IMR-90 (cell line): ENCODE measurements around the gene TNNI3K. TPM values are rescaled to one million over a fixed set of nuclear protein-coding genes. Genes with fewer than 3 reads are reported as not detected.

Experiments
- ATAC-seq: fragments of 200-7000 bp; cut with Tn5 transposase; 2 replicates; pipeline ENCODE4 v1.9.1; 2020; ENCODE audit warnings: low read depth, mild to moderate bottlenecking, moderate library complexity
- BruUV-seq: library from RNA; stranded (reverse); fragments of 400-500 nt; replicated peaks from 2 replicates; lab custom pipeline; 2021; lab: Mats Ljungman, UMichigan
- CTCF ChIA-PET: fragments of 300-600 bp; formaldehyde crosslinking; extraction: SDS; loops from one replicate; lab custom pipeline; 2021; ENCODE audit warnings: antibody characterized with exemption; lab: Yijun Ruan, JAX
- POLR2A ChIA-PET: fragments of 300-600 bp; sonication (Branson Sonifier 250); formaldehyde crosslinking; loops from one replicate; lab custom pipeline; 2022; ENCODE audit warnings: antibody characterized with exemption; ENCODE audit not compliant: unreplicated experiment; lab: Charles Lee
- DNase-seq: peaks from one replicate; pipeline ENCODE4 v3.0.0; 2013
- H2AFZ ChIP-seq: replicated peaks from 2 replicates; pipeline ENCODE3; 2013; ENCODE audit warnings: low read length, mild to moderate bottlenecking; ENCODE audit not compliant: poor library complexity
- H2AK5ac ChIP-seq: 2 replicates; pipeline ENCODE4 v1.6.1; 2013; ENCODE audit warnings: low read depth, low read length, inconsistent platforms
- H2AK9ac ChIP-seq: replicated peaks from 2 replicates; pipeline ENCODE3; 2013; ENCODE audit warnings: mild to moderate bottlenecking, low read depth, low read length, moderate library complexity; ENCODE audit not compliant: poor library complexity
- H2BK120ac ChIP-seq: 2 replicates; pipeline ENCODE4 v1.6.1; 2013; ENCODE audit warnings: low read depth, low read length, inconsistent platforms
- H2BK15ac ChIP-seq: 3 replicates; pipeline ENCODE4 v1.6.1; 2013; ENCODE audit warnings: low read depth, low read length, inconsistent platforms
- H2BK20ac ChIP-seq: 2 replicates; pipeline ENCODE4 v1.6.1; 2013; ENCODE audit warnings: low read depth, mild to moderate bottlenecking, inconsistent platforms, low read length, moderate library complexity
- H2BK5ac ChIP-seq: 2 replicates; pipeline ENCODE4 v1.6.1; 2013; ENCODE audit warnings: mild to moderate bottlenecking, low read depth, low read length, inconsistent platforms; ENCODE audit not compliant: poor library complexity, severe bottlenecking
- H3K14ac ChIP-seq: replicated peaks from 2 replicates; pipeline ENCODE4 v1.6.1; 2013; ENCODE audit warnings: low read depth, low read length, inconsistent platforms
- H3K18ac ChIP-seq: 2 replicates; pipeline ENCODE4 v1.6.1; 2013; ENCODE audit warnings: low read depth, low read length, control low read depth
- H3K23ac ChIP-seq: 2 replicates; pipeline ENCODE4 v1.6.1; 2013; ENCODE audit warnings: low read depth, low read length, inconsistent platforms
- H3K27ac ChIP-seq: 2 replicates; pipeline ENCODE4 v1.5.1; 2013; ENCODE audit warnings: mild to moderate bottlenecking, control low read depth, low read length; ENCODE audit not compliant: insufficient read depth
- H3K27me3 ChIP-seq: 2 replicates; pipeline ENCODE4 v1.6.1; 2013; ENCODE audit warnings: low read length; ENCODE audit not compliant: control insufficient read depth, insufficient read depth
- H3K36me3 ChIP-seq: 2 replicates; pipeline ENCODE4 v1.6.1; 2013; ENCODE audit warnings: low read length, mixed read lengths; ENCODE audit not compliant: control insufficient read depth, insufficient read depth
- H3K4ac ChIP-seq: 2 replicates; pipeline ENCODE4 v1.6.1; 2013; ENCODE audit warnings: low read depth, low read length, inconsistent platforms
- H3K4me1 ChIP-seq: 2 replicates; pipeline ENCODE4 v1.6.1; 2013; ENCODE audit warnings: low read length, mixed read lengths; ENCODE audit not compliant: control insufficient read depth, insufficient read depth
- H3K4me2 ChIP-seq: 2 replicates; pipeline ENCODE4 v1.6.1; 2013; ENCODE audit warnings: low read depth, mild to moderate bottlenecking, control low read depth, low read length, moderate library complexity
- H3K4me3 ChIP-seq: 2 replicates; pipeline ENCODE4 v1.5.1; 2013; ENCODE audit warnings: low read depth, mild to moderate bottlenecking, control low read depth, low read length, moderate library complexity; ENCODE audit not compliant: insufficient read depth
- H3K56ac ChIP-seq: 2 replicates; pipeline ENCODE4 v1.6.1; 2013; ENCODE audit warnings: low read length, inconsistent platforms; ENCODE audit not compliant: insufficient read depth; ENCODE audit errors: extremely low read depth
- H3K79me1 ChIP-seq, 2 experiments: 2 replicates each; pipeline ENCODE4 v1.6.1; 2013; ENCODE audit warnings: low read length in 2 of 2, inconsistent platforms in 1 of 2, low read depth in 1 of 2
- H3K9ac ChIP-seq: 2 replicates; pipeline ENCODE4 v1.6.1; 2013; ENCODE audit warnings: low read depth, low read length, control low read depth
- H3K9me1 ChIP-seq: 2 replicates; pipeline ENCODE4 v1.6.1; 2013; ENCODE audit warnings: low read length, inconsistent platforms; ENCODE audit not compliant: insufficient read depth
- H3K9me3 ChIP-seq: 2 replicates; pipeline ENCODE4 v1.6.1; 2013; ENCODE audit warnings: low read length; ENCODE audit not compliant: control insufficient read depth, insufficient read depth
- H4K20me1 ChIP-seq: 2 replicates; pipeline ENCODE4 v1.6.1; 2013; ENCODE audit warnings: low read length, inconsistent platforms; ENCODE audit not compliant: insufficient read depth
- H4K5ac ChIP-seq: 2 replicates; pipeline ENCODE4 v1.6.1; 2013; ENCODE audit warnings: mild to moderate bottlenecking, low read depth, low read length, control low read depth
- H4K8ac ChIP-seq, 2 experiments: 2 replicates each; pipeline ENCODE4 v1.6.1; 2013; ENCODE audit warnings: low read depth in 2 of 2, low read length in 2 of 2, control low read depth in 1 of 2, inconsistent platforms in 1 of 2
- H4K91ac ChIP-seq: 2 replicates; pipeline ENCODE4 v1.6.1; 2013; ENCODE audit warnings: low read depth, low read length, inconsistent platforms; ENCODE audit not compliant: insufficient read depth
- BHLHE40 ChIP-seq: fragments of 150-350 bp; IDR thresholded peaks from 2 replicates; pipeline ENCODE4 v1.6.1; 2016; ENCODE audit warnings: mild to moderate bottlenecking, low read depth, low read length
- CEBPB ChIP-seq: IDR thresholded peaks from 2 replicates; pipeline ENCODE4 v1.6.1; 2012; ENCODE audit warnings: low read depth, low read length, improper control_type of control experiment
- CHD1 ChIP-seq: IDR thresholded peaks from 2 replicates; pipeline ENCODE4 v1.6.1; 2012; ENCODE audit warnings: low read depth, low read length, improper control_type of control experiment
- CTCF ChIP-seq: conservative IDR thresholded peaks from 2 replicates; pipeline ENCODE4 v1.5.1; 2012; ENCODE audit warnings: mild to moderate bottlenecking, low read depth, low read length, improper control_type of control experiment
- ELK1 ChIP-seq: fragments of 150-350 bp; IDR thresholded peaks from 2 replicates; pipeline ENCODE4 v1.6.1; 2016; ENCODE audit warnings: low read depth, mild to moderate bottlenecking, low read length, moderate library complexity, borderline replicate concordance
- FOS ChIP-seq: fragments of 150-350 bp; IDR thresholded peaks from 2 replicates; pipeline ENCODE4 v1.6.1; 2016; ENCODE audit warnings: low read depth, low read length
- MAZ ChIP-seq: IDR thresholded peaks from 2 replicates; pipeline ENCODE4 v1.6.1; 2012; ENCODE audit warnings: low read depth, mild to moderate bottlenecking, low read length, improper control_type of control experiment, moderate library complexity, borderline replicate concordance
- MXI1 ChIP-seq: IDR thresholded peaks from 2 replicates; pipeline ENCODE4 v1.6.1; 2012; ENCODE audit warnings: low read depth, mild to moderate bottlenecking, low read length, moderate library complexity, borderline replicate concordance
- NFE2L2 ChIP-seq: fragments of 150-350 bp; IDR thresholded peaks from 2 replicates; pipeline ENCODE4 v1.6.1; 2016; ENCODE audit warnings: low read depth, mild to moderate bottlenecking, low read length
- POLR2A ChIP-seq: IDR thresholded peaks from 2 replicates; pipeline ENCODE4 v1.6.1; 2012; ENCODE audit warnings: mild to moderate bottlenecking, low read depth, low read length
- RAD21 ChIP-seq: IDR thresholded peaks from 2 replicates; pipeline ENCODE4 v1.6.1; 2012; ENCODE audit warnings: low read length, improper control_type of control experiment
- RCOR1 ChIP-seq: IDR thresholded peaks from 2 replicates; pipeline ENCODE4 v1.6.1; 2012; ENCODE audit warnings: mild to moderate bottlenecking, low read length, improper control_type of control experiment; ENCODE audit not compliant: insufficient replicate concordance
- RFX5 ChIP-seq: IDR thresholded peaks from 2 replicates; pipeline ENCODE4 v1.8.0; 2012; ENCODE audit warnings: low read depth, mild to moderate bottlenecking, low read length, moderate library complexity
- SMC3 ChIP-seq: fragments of 150-350 bp; IDR thresholded peaks from 2 replicates; pipeline ENCODE4 v1.6.1; 2016; ENCODE audit warnings: low read depth, mild to moderate bottlenecking, antibody characterized with exemption, low read length, moderate library complexity
- USF2 ChIP-seq: fragments of 150-350 bp; IDR thresholded peaks from 2 replicates; pipeline ENCODE4 v1.6.1; 2017; ENCODE audit warnings: mild to moderate bottlenecking, antibody characterized with exemption, low read length, low read depth
- WGBS, 2 experiments: methylation state at CpG; one replicate each; pipeline versions ENCODE4 v1.1.5 to v1.1.7; 2013; ENCODE audit warnings: missing lambda C conversion rate in 2 of 2; ENCODE audit not compliant: insufficient read length in 1 of 2; ENCODE audit errors: extremely low coverage in 2 of 2; 5-methylcytosine and 5-hydroxymethylcytosine counted together
- dilution Hi-C: fragments of 300-500 bp; cut with HindIII; formaldehyde crosslinking; loops from one replicate; pipeline ENCODE4 v1.14.3; 2018; ENCODE audit warnings: low sequenced_read_pairs; ENCODE audit not compliant: unreplicated experiment
- in situ Hi-C: fragments of 300-500 bp; cut with MboI; formaldehyde crosslinking; loops from 3 replicates; pipeline ENCODE4 v1.14.3; 2019; ENCODE audit warnings: low sequenced_read_pairs, inconsistent platforms, mixed read lengths
- intact Hi-C: fragments of 100-400 bp; cut with micrococcal nuclease; formaldehyde crosslinking; loops from 2 replicates; pipeline ENCODE4 v1.10.0; 2022
- polyA plus RNA-seq, 3 experiments: library from polyadenylated mRNA; depleted of rRNA; stranded (reverse); fragments of >200 nt; gene quantifications; 2 replicates each; pipeline ENCODE4 v1.2.3, GENCODE V29; 2012; ENCODE audit warnings: low replicate concordance in 1 of 3
- total RNA-seq: library from RNA; depleted of rRNA; stranded (reverse); fragments of >200 nt; gene quantifications from 2 replicates; pipeline ENCODE4 v1.2.3, GENCODE V29; 2012

The TNNI3K gene
- total and polyA plus RNA-seq, 2 of the 4 experiments (the other 2 are of a cell fraction) = 0.90 to 1.3 TPM

GRCh38 chr1:74436078-74436477, 200.9 kb downstream of the TNNI3K start:
- Histone ChIP-seq H3K4ac (no peak overlapping the region), H3K9me1 (no peaks in the 10 kb centered on the region), H3K4me2 (no peak overlapping the region), H2BK15ac (no peak overlapping the region), H2BK5ac (no peak overlapping the region), H4K20me1 (no peaks in the 10 kb centered on the region), H2BK20ac (no peak overlapping the region), H3K14ac (no peak overlapping the region), H3K9me3 (no peaks in the 10 kb centered on the region), H4K8ac (no peak overlapping the region), H2BK120ac (no peak overlapping the region), H2AK9ac (no peak overlapping the region), H4K5ac (no peak overlapping the region), H2AK5ac (no peak overlapping the region), H3K9ac (no peak overlapping the region), H4K91ac (no peak overlapping the region), H3K56ac (no peak overlapping the region), H3K18ac (no peak overlapping the region), H3K79me1 (no peaks in the 10 kb centered on the region), H3K4me3 (no peak overlapping the region), H3K23ac (no peak overlapping the region), H3K27ac (no peak overlapping the region), H2AFZ (no peak overlapping the region), H3K27me3 (no peaks in the 10 kb centered on the region), H3K36me3 (no peaks in the 10 kb centered on the region), H3K4me1 (no peaks in the 10 kb centered on the region; the same call in 1 of the 2 replicates)
- no CpG with 5 or more reads among the region's 1 CpG for WGBS, 2 experiments
- in situ Hi-C loops = no loop called here
- intact Hi-C loops = no loop called here
- TF ChIP-seq RFX5 = no peak
- TF ChIP-seq BHLHE40 = no peak
- no peak for TF ChIP-seq SMC3
- TF ChIP-seq POLR2A = no peak
- TF ChIP-seq USF2 = no peak
- TF ChIP-seq CEBPB = no peak
- TF ChIP-seq CHD1 = no peak
- no peak for TF ChIP-seq MXI1
- no peak for TF ChIP-seq FOS
- TF ChIP-seq ELK1 = no peak
- no peak for TF ChIP-seq RAD21
- no peak for TF ChIP-seq NFE2L2
- no peak for TF ChIP-seq MAZ
- TF ChIP-seq CTCF = no peak
- no peak for TF ChIP-seq RCOR1
- POLR2A ChIA-PET = interaction anchor here (0.6 kb wide), 1 partner anchor 8 kb away, joined by 4 read pairs; no protein-coding TSS in a partner anchor
- CTCF ChIA-PET = no interaction called here
- DNase-seq (no peak), ATAC-seq (no peak)
- dilution Hi-C loops = no loop called here
- no TSS peak for BruUV-seq
